Activated T-cell treated with anti-CD3 and anti-CD28 coated beads for 4 hours (primary cell): ENCODE measurements around the gene PGAM2.
"Not testable (repeated sequence)": the region's sequence is repeated elsewhere in the genome, so short reads cannot be mapped to it uniquely, and the experiment has no call there.

Source experiments
- DNase-seq: peaks from one replicate; pipeline ENCODE4 v3.0.0-alpha.2; 2020

Gene PGAM2

GRCh38 chr7:44046321-44047061, 18.9 kb downstream of the PGAM2 start:
- DNase-seq: no peak

- DNase-seq: no peak
Observed at GRCh38 chr7:44045226-44046014, 19.9 kb downstream of the PGAM2 start.

GRCh38 chr7:44044315-44045225, 20.8 kb downstream of the PGAM2 start, which contains the start of gene DBNL:
Gene DBNL (plus strand): TSS chr7:44044702. CDS start chr7:44044738, 36 bp downstream.
- DNase-seq: peak; percentile 83

GRCh38 chr7:44043902-44044301, 21.5 kb downstream of the PGAM2 start:
- no peak for DNase-seq

- DNase-seq: no peak
Observed at GRCh38 chr7:44042221-44042620, 23.1 kb downstream of the PGAM2 start.

GRCh38 chr7:44040493-44040891, 24.9 kb downstream of the PGAM2 start:
- DNase-seq: peak; percentile 33

GRCh38 chr7:44039800-44040492, 25.4 kb downstream of the PGAM2 start:
- not testable (repeated sequence) for DNase-seq

GRCh38 chr7:44038961-44039558, 26.3 kb downstream of the PGAM2 start:
- peak; percentile 66 for DNase-seq

GRCh38 chr7:44038553-44038952, 26.8 kb downstream of the PGAM2 start:
- not testable (repeated sequence) for DNase-seq

GRCh38 chr7:44037951-44038350, 27.4 kb downstream of the PGAM2 start:
- DNase-seq: not testable (repeated sequence)

- not testable (repeated sequence) for DNase-seq
Observed at GRCh38 chr7:44036364-44036763, 29.0 kb downstream of the PGAM2 start.

GRCh38 chr7:44033971-44034844, 31.2 kb downstream of the PGAM2 start:
- DNase-seq: not testable (repeated sequence)

- DNase-seq: not testable (repeated sequence)
Observed at GRCh38 chr7:44032031-44032430, 33.3 kb downstream of the PGAM2 start.

GRCh38 chr7:44031319-44031718, 34.0 kb downstream of the PGAM2 start:
- DNase-seq: not testable (repeated sequence)

- not testable (repeated sequence) for DNase-seq
Observed at GRCh38 chr7:44030029-44030428, 35.3 kb downstream of the PGAM2 start.

GRCh38 chr7:44029433-44029832, 35.9 kb downstream of the PGAM2 start:
- DNase-seq: not testable (repeated sequence)

GRCh38 chr7:44022796-44023467, 42.4 kb downstream of the PGAM2 start:
- not testable (repeated sequence) for DNase-seq

GRCh38 chr7:44022069-44022468, 43.3 kb downstream of the PGAM2 start:
- DNase-seq: not testable (repeated sequence)

- not testable (repeated sequence) for DNase-seq
Observed at GRCh38 chr7:44019825-44020224, 45.5 kb downstream of the PGAM2 start.
